DND-41 (cell line): ENCODE results near the gene EVI2B.

Experiments used
- CTCF ChIP-seq: IDR thresholded peaks from 2 replicates; pipeline ENCODE4 v1.5.1; 2012; ENCODE audit warnings: borderline replicate concordance, low read length, moderate library complexity, mild to moderate bottlenecking; ENCODE audit not compliant: poor library complexity, severe bottlenecking; ENCODE audit errors: extremely low read depth
- EZH2 ChIP-seq: IDR thresholded peaks from 3 replicates; pipeline ENCODE4 v1.6.1; 2012; ENCODE audit warnings: borderline replicate concordance, low read depth, mild to moderate bottlenecking, moderate library complexity, low read length, inconsistent platforms; ENCODE audit not compliant: severe bottlenecking

- TF ChIP-seq EZH2 (no peak), CTCF (no peak)
These were observed 18.9 kb downstream of the EVI2B start for GRCh38 chr17:31294820-31295488.
